HCT116 (cell line): ENCODE results near the gene PAPPA2. TPM values are rescaled to one million over a fixed set of nuclear protein-coding genes. Genes with fewer than 3 reads are reported as not detected.

Experiments
- ATAC-seq: fragments of 200-7000 bp; cut with Tn5 transposase; 2 replicates; pipeline ENCODE4 v1.9.1; 2020; ENCODE audit warnings: mild to moderate bottlenecking, moderate library complexity
- BruUV-seq: library from RNA; stranded (reverse); fragments of 400-500 nt; replicated peaks from 2 replicates; lab custom pipeline; 2021; lab: Mats Ljungman, UMichigan
- CTCF ChIA-PET: fragments of 300-600 bp; sonication (Branson Sonifier 250); formaldehyde crosslinking; loops from one replicate; lab custom pipeline; 2021; ENCODE audit warnings: antibody characterized with exemption; lab: Charles Lee
- POLR2A ChIA-PET: fragments of 300-600, 350-600 bp; sonication (Branson Sonifier 250); formaldehyde crosslinking; loops from one replicate; lab custom pipeline; 2021; ENCODE audit warnings: antibody characterized with exemption; lab: Charles Lee
- RAD21 ChIA-PET, 2 experiments: fragments of 300-600 bp; sonication (Branson Sonifier 250); formaldehyde crosslinking; loops; one replicate each; lab custom pipeline; 2023; ENCODE audit warnings: low total read pairs in 2 of 2; ENCODE audit not compliant: uncharacterized antibody in 2 of 2, unreplicated experiment in 2 of 2, low non-redundant PET in 1 of 2; lab: Charles Lee
- DNase-seq: peaks from one replicate; pipeline ENCODE4 v3.0.0-alpha.2; 2010; ENCODE audit warnings: low read depth, low spot score
- H2AFZ ChIP-seq: fragments of 200-600 bp; shearing (Covaris generic), sonication (generic); 2 replicates; pipeline ENCODE4 v1.6.1; 2017; ENCODE audit warnings: low read depth, mixed run types, mixed read lengths, antibody characterized with exemption, low read length; ENCODE audit not compliant: poor library complexity, severe bottlenecking
- H3K27ac ChIP-seq: 2 replicates; pipeline ENCODE4 v1.5.1; 2012; ENCODE audit warnings: low read depth, low read length
- H3K27me3 ChIP-seq: fragments of 200-600 bp; sonication (generic); 2 replicates; pipeline ENCODE4 v1.6.1; 2016; ENCODE audit warnings: mixed run types, low read length, mixed read lengths; ENCODE audit not compliant: insufficient read depth
- H3K36me3 ChIP-seq, 2 experiments: fragments of 200-500 bp in 1 of 2; fragments of 200-600 bp in 1 of 2; sonication (Bioruptor generic) in 1 of 2; sonication (generic) in 1 of 2; 2 replicates each; pipeline versions ENCODE4 v1.5.1 to v1.6.1; 2014 to 2016; ENCODE audit warnings: low read length in 2 of 2, inconsistent platforms in 1 of 2, mixed read lengths in 1 of 2, mixed run types in 1 of 2; ENCODE audit not compliant: insufficient read depth in 2 of 2, control insufficient read depth in 1 of 2
- H3K4me1 ChIP-seq, 2 experiments: fragments of 200-600 bp in 1 of 2; sonication (generic) in 1 of 2; 2 replicates each; pipeline versions ENCODE4 v1.5.1 to v1.6.1; 2012 to 2017; ENCODE audit warnings: low read length in 2 of 2, inconsistent platforms in 1 of 2, mild to moderate bottlenecking in 1 of 2, mixed read lengths in 1 of 2, mixed run types in 1 of 2, moderate library complexity in 1 of 2; ENCODE audit not compliant: insufficient read depth in 2 of 2, control insufficient read depth in 1 of 2
- H3K4me2 ChIP-seq: fragments of 200-600 bp; sonication (generic); 2 replicates; pipeline ENCODE4 v1.6.1; 2017; ENCODE audit warnings: mixed run types, low read length, mixed read lengths
- H3K4me3 ChIP-seq, 2 experiments: fragments of 200-600 bp in 1 of 2; sonication (generic) in 1 of 2; replicated peaks in 1 of 2; 2 replicates each; pipeline ENCODE4 v1.5.1; 2011 to 2016; ENCODE audit warnings: low read length in 2 of 2, control low read depth in 1 of 2, low read depth in 1 of 2, mild to moderate bottlenecking in 1 of 2, mixed read lengths in 1 of 2, mixed run types in 1 of 2
- H3K79me2 ChIP-seq: fragments of 200-600 bp; sonication (generic); 2 replicates; pipeline ENCODE4 v1.6.1; 2017; ENCODE audit warnings: mild to moderate bottlenecking, mixed run types, low read length, moderate library complexity, mixed read lengths; ENCODE audit not compliant: insufficient read depth
- H3K9ac ChIP-seq: fragments of 200-600 bp; sonication (generic); 2 replicates; pipeline ENCODE4 v1.6.1; 2016; ENCODE audit warnings: low read length, mixed read lengths
- H3K9me2 ChIP-seq: fragments of 200-600 bp; sonication (generic), shearing (Covaris generic); 2 replicates; pipeline ENCODE4 v1.6.1; 2017; ENCODE audit warnings: mixed run types, mild to moderate bottlenecking, moderate library complexity; ENCODE audit not compliant: insufficient read depth
- H3K9me3 ChIP-seq, 2 experiments: fragments of 200-500 bp in 1 of 2; fragments of 200-600 bp in 1 of 2; sonication (Bioruptor generic) in 1 of 2; sonication (generic) in 1 of 2; 2 replicates each; pipeline ENCODE4 v1.6.1; 2014 to 2017; ENCODE audit warnings: low read length in 2 of 2, mixed read lengths in 2 of 2, inconsistent platforms in 1 of 2, low read depth in 1 of 2, mild to moderate bottlenecking in 1 of 2, mixed run types in 1 of 2, moderate library complexity in 1 of 2; ENCODE audit not compliant: control insufficient read depth in 1 of 2, insufficient read depth in 1 of 2
- H4K20me1 ChIP-seq: fragments of 200-600 bp; sonication (generic), shearing (Covaris generic); 2 replicates; pipeline ENCODE4 v1.6.1; 2017; ENCODE audit warnings: mixed run types, mild to moderate bottlenecking, moderate library complexity; ENCODE audit not compliant: insufficient read depth
- EGR1 ChIP-seq: IDR thresholded peaks from 2 replicates; pipeline ENCODE4 v1.6.1; 2012; ENCODE audit warnings: low read depth
- EZH2 ChIP-seq: fragments of 200-600 bp; sonication (generic); IDR thresholded peaks from 2 replicates; pipeline ENCODE4 v1.6.1; 2017; ENCODE audit warnings: antibody characterized with exemption, mixed run types
- EZH2phosphoT487 ChIP-seq: fragments of 200-600 bp; IDR thresholded peaks from 2 replicates; pipeline ENCODE4 v1.6.1; 2018; ENCODE audit warnings: antibody characterized with exemption, borderline replicate concordance
- JUND ChIP-seq: IDR thresholded peaks from 2 replicates; pipeline ENCODE4 v1.6.1; 2012
- POLR2A ChIP-seq: IDR thresholded peaks from 2 replicates; pipeline ENCODE4 v1.7.0; 2011; ENCODE audit warnings: borderline replicate concordance; ENCODE audit not compliant: insufficient read depth, insufficient read length; ENCODE audit errors: extremely low read depth
- POLR2AphosphoS5 ChIP-seq: IDR thresholded peaks from 2 replicates; pipeline ENCODE4 v1.6.1; 2011; ENCODE audit warnings: mild to moderate bottlenecking, low read depth, low read length, moderate library complexity
- RAD21 ChIP-seq: IDR thresholded peaks from 2 replicates; pipeline ENCODE4 v1.6.1; 2012; ENCODE audit warnings: low read depth, mild to moderate bottlenecking
- SIN3A ChIP-seq: IDR thresholded peaks from 2 replicates; pipeline ENCODE4 v1.6.1; 2012; ENCODE audit warnings: low read depth
- SP1 ChIP-seq: IDR thresholded peaks from 2 replicates; pipeline ENCODE4 v1.6.1; 2012; ENCODE audit warnings: low read depth
- TCF7L2 ChIP-seq: IDR thresholded peaks from 2 replicates; pipeline ENCODE4 v1.7.0; 2011; ENCODE audit warnings: borderline replicate concordance, inconsistent platforms; ENCODE audit not compliant: insufficient read depth, insufficient read length; ENCODE audit errors: extremely low read depth
- YY1 ChIP-seq: IDR thresholded peaks from 2 replicates; pipeline ENCODE4 v1.6.1; 2011; ENCODE audit warnings: low read length, low read depth, moderate library complexity, mild to moderate bottlenecking; ENCODE audit not compliant: insufficient replicate concordance; ENCODE audit errors: extremely low read depth
- ZFX ChIP-seq: fragments of 450-650 bp; IDR thresholded peaks from 2 replicates; pipeline ENCODE4 v1.6.1; 2017
- ZNF274 ChIP-seq: fragments of 200-500 bp; sonication (Bioruptor generic); IDR thresholded peaks from 2 replicates; pipeline ENCODE4 v1.6.1; 2014; ENCODE audit warnings: mild to moderate bottlenecking, low read depth, low read length, inconsistent platforms
- intact Hi-C: fragments of 100-400 bp; cut with micrococcal nuclease; formaldehyde crosslinking; loops from 2 replicates; pipeline ENCODE4 v1.10.0; 2022
- total RNA-seq: library from RNA; stranded (reverse); gene quantifications from one replicate; pipeline ENCODE4 v1.2.1, GENCODE V29; 2021; ENCODE audit not compliant: unreplicated experiment
- TF ChIP-seq, protein P1 (sequence below): IDR thresholded peaks from 2 replicates; pipeline ENCODE4 v1.6.1; 2012
- TF ChIP-seq, protein P2 (sequence below), 3 experiments: fragments of 200-600 bp in 1 of 3; sonication (generic) in 1 of 3; IDR thresholded peaks in 2 of 3; conservative IDR thresholded peaks in 1 of 3; 2 replicates each; pipeline ENCODE4 v1.5.1; 2012 to 2017; ENCODE audit warnings: low read depth in 2 of 3, low read length in 2 of 3, antibody characterized with exemption in 1 of 3, borderline replicate concordance in 1 of 3, control low read depth in 1 of 3, mild to moderate bottlenecking in 1 of 3, mixed read lengths in 1 of 3, mixed run types in 1 of 3, moderate library complexity in 1 of 3; ENCODE audit not compliant: insufficient read depth in 1 of 3
- TF ChIP-seq, protein P3 (sequence below): IDR thresholded peaks from 2 replicates; pipeline ENCODE4 v1.6.1; 2012; ENCODE audit warnings: low read depth
- TF ChIP-seq, protein P4 (sequence below): IDR thresholded peaks from 2 replicates; pipeline ENCODE4 v1.6.1; 2011; ENCODE audit warnings: mild to moderate bottlenecking, low read length, moderate library complexity; ENCODE audit not compliant: insufficient replicate concordance; ENCODE audit errors: extremely low read depth
- TF ChIP-seq, protein P5 (sequence below): IDR thresholded peaks from 2 replicates; pipeline ENCODE4 v1.6.1; 2012

The PAPPA2 gene
- total RNA-seq, 1 experiment from 2014 or later, result not detected

DNA sequence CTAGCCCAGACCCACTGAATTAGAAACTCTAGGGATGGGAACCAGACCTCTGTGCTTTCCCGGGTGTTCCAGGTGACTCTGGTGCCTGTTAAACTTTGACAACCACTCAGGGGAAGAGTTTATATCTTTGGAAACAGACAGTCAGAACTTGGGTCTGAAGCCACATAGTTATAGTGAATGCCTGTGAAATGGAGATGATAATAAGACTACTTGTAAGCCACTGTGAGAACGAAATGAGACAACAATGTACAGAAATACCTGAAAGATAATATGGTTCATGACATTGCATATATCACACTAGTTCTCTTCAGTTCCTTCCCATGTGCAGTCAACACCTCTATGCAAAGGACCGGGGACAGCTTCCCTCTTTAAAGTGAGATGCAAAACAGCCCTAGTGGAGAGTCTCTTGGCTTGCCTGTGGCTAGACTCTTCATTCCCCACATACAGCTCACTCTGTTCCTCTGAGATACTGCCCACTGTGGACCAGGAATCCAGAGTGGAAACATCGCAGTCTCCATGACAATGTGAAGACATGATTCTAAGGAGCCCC, 414.1 kb downstream of the PAPPA2 start:
- Histone ChIP-seq H3K27ac (no peak overlapping the region), H3K4me3 (no peak overlapping the region)
- BruUV-seq, result no TSS peak
- ChIA-PET POLR2A (no interaction called here), RAD21 (no interaction called here)
- ATAC-seq, result no peak
- no peak for TF ChIP-seq EGR1
- no peak for TF ChIP-seq SP1
- TF ChIP-seq, protein P1, sequence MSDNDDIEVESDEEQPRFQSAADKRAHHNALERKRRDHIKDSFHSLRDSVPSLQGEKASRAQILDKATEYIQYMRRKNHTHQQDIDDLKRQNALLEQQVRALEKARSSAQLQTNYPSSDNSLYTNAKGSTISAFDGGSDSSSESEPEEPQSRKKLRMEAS, result no peak
- TF ChIP-seq ZNF274, result no peak
- TF ChIP-seq ZFX, result no peak
- no peak for TF ChIP-seq POLR2AphosphoS5
- TF ChIP-seq, protein P2, sequence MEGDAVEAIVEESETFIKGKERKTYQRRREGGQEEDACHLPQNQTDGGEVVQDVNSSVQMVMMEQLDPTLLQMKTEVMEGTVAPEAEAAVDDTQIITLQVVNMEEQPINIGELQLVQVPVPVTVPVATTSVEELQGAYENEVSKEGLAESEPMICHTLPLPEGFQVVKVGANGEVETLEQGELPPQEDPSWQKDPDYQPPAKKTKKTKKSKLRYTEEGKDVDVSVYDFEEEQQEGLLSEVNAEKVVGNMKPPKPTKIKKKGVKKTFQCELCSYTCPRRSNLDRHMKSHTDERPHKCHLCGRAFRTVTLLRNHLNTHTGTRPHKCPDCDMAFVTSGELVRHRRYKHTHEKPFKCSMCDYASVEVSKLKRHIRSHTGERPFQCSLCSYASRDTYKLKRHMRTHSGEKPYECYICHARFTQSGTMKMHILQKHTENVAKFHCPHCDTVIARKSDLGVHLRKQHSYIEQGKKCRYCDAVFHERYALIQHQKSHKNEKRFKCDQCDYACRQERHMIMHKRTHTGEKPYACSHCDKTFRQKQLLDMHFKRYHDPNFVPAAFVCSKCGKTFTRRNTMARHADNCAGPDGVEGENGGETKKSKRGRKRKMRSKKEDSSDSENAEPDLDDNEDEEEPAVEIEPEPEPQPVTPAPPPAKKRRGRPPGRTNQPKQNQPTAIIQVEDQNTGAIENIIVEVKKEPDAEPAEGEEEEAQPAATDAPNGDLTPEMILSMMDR (IDR thresholded peaks at IDR 0.05 in 2 of 3, conservative IDR thresholded peaks at IDR 0.05 in 1 of 3; ENCODE audit: borderline replicate concordance in 1 of 3, insufficient read depth in 1 of 3, low read depth in 2 of 3, low read length in 2 of 3), result no peak
- TF ChIP-seq, protein P3, sequence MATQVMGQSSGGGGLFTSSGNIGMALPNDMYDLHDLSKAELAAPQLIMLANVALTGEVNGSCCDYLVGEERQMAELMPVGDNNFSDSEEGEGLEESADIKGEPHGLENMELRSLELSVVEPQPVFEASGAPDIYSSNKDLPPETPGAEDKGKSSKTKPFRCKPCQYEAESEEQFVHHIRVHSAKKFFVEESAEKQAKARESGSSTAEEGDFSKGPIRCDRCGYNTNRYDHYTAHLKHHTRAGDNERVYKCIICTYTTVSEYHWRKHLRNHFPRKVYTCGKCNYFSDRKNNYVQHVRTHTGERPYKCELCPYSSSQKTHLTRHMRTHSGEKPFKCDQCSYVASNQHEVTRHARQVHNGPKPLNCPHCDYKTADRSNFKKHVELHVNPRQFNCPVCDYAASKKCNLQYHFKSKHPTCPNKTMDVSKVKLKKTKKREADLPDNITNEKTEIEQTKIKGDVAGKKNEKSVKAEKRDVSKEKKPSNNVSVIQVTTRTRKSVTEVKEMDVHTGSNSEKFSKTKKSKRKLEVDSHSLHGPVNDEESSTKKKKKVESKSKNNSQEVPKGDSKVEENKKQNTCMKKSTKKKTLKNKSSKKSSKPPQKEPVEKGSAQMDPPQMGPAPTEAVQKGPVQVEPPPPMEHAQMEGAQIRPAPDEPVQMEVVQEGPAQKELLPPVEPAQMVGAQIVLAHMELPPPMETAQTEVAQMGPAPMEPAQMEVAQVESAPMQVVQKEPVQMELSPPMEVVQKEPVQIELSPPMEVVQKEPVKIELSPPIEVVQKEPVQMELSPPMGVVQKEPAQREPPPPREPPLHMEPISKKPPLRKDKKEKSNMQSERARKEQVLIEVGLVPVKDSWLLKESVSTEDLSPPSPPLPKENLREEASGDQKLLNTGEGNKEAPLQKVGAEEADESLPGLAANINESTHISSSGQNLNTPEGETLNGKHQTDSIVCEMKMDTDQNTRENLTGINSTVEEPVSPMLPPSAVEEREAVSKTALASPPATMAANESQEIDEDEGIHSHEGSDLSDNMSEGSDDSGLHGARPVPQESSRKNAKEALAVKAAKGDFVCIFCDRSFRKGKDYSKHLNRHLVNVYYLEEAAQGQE, result no peak
- no peak for TF ChIP-seq RAD21
- no peak for TF ChIP-seq TCF7L2
- TF ChIP-seq EZH2, result no peak
- TF ChIP-seq, protein P4, sequence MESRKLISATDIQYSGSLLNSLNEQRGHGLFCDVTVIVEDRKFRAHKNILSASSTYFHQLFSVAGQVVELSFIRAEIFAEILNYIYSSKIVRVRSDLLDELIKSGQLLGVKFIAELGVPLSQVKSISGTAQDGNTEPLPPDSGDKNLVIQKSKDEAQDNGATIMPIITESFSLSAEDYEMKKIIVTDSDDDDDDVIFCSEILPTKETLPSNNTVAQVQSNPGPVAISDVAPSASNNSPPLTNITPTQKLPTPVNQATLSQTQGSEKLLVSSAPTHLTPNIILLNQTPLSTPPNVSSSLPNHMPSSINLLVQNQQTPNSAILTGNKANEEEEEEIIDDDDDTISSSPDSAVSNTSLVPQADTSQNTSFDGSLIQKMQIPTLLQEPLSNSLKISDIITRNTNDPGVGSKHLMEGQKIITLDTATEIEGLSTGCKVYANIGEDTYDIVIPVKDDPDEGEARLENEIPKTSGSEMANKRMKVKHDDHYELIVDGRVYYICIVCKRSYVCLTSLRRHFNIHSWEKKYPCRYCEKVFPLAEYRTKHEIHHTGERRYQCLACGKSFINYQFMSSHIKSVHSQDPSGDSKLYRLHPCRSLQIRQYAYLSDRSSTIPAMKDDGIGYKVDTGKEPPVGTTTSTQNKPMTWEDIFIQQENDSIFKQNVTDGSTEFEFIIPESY, result no peak
- no peak for TF ChIP-seq JUND
- no peak for TF ChIP-seq POLR2A
- TF ChIP-seq SIN3A, result no peak
- TF ChIP-seq, protein P5, sequence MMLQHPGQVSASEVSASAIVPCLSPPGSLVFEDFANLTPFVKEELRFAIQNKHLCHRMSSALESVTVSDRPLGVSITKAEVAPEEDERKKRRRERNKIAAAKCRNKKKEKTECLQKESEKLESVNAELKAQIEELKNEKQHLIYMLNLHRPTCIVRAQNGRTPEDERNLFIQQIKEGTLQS, result no peak
- TF ChIP-seq YY1, result no peak
- no peak for TF ChIP-seq EZH2phosphoT487
- TF ChIP-seq, all 23 proteins: peak for 0
- no peak overlapping the region for H3K9ac ChIP-seq
- H4K20me1 ChIP-seq, result no peaks in the 10 kb centered on the region
- no peak for DNase-seq
- intact Hi-C loops, result no loop called here
- no peak overlapping the region for H2AFZ ChIP-seq
- H3K79me2 ChIP-seq, result no peaks in the 10 kb centered on the region
- H3K4me1 ChIP-seq, result no peaks in the 10 kb centered on the region
- peaks cover 27% of the 10 kb centered on the region for H3K27me3 ChIP-seq
- H3K4me2 ChIP-seq, result no peak overlapping the region
- no peaks in the 10 kb centered on the region for H3K9me2 ChIP-seq
- no peaks in the 10 kb centered on the region for H3K9me3 ChIP-seq
- no peaks in the 10 kb centered on the region for H3K36me3 ChIP-seq
- CTCF ChIA-PET, result no interaction called here
